KG1 (cell line): ENCODE measurements around the gene GCNA.
"Not testable (repeated sequence)": the region's sequence is repeated elsewhere in the genome, so short reads cannot be mapped to it uniquely, and the experiment has no call there.

ENCODE experiments used
- DNase-seq: peaks from one replicate; lab custom pipeline; 2025; lab: John Stamatoyannopoulos, UW

Gene GCNA

DNA sequence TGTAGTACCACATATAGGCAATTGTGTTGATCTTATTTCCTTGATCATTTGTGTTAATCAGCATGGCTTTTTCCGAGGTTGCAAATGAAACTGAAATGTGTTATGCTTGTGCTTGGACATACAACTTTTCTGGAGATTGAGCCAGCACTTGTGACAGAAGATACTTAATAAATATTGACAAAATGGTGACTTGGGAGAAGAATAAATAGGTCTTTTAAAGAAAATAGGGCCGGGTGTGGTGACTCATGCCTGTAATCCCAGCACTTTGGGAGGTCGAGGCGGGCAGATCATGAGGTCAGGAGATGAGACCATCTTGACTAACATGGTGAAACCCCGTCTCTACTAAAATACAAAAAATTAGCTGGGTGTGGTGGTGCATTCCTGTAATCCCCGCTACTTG is 18.5 kb upstream of the GCNA start:
- not testable (repeated sequence) for DNase-seq

DNA sequence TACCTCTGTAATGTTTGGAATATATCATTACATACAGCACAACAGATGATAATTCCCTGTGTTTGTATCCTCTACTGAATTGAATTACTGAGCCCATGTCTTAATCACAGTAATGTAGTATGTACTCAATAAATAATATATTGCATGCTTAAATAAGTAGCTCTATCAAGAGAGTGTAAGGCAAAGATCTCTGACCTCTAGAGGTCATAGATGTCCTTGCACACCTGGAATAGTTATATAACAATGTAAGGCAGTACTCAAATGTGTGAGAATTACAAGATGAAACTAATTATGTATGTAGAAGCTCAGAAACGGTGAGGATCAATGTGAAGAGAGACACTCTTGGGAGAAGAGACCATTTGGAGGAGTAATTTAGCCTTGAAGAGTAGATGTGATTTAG is 14.3 kb upstream of the GCNA start:
- no peak for DNase-seq

DNA sequence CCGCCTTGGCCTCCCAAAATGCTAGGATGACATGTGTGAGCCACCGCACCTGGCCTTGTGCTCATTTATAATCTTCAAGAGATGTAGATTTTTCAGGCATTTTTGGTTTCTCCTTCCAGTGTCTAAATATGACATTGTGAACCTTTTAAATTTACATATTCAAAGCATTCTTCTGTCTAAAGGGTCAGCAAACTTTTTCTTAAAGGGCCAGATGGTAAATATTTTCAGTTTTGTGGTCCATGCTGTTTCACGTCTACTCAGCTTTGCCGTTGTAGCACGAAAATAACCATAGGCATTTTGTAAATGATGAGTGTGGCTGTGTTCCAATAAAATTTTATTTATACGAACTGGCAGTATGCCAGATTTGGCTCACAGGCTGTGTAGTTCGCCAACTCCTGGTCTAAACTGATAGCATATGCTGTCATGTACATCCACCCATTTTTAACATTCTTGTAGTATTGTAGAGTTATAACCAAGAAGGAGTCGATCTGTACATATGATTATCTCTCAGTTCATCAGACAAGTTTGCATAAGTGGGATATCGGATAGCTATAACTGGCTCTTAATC is 12.7 kb upstream of the GCNA start:
- DNase-seq: no peak

DNA sequence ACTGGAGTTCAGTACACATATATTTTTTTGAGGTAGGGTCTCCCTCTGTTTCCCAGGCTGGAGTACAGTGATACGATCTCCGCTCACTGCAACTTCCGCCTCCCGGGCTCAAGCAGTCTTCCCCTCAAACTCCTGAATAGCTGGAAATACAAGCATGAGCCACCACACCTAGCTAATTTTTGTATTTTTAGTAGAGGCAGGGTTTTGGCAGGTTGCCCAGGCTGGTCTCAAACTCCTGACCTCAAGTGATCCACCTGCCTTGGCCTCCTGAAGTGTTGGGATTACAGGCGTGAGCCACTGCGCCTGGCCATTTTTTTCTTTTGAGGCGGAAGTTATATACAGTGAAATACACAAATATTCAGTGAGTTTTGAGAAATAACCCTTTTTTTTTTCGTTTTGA is 6.8 kb upstream of the GCNA start:
- not testable (repeated sequence) for DNase-seq

DNA sequence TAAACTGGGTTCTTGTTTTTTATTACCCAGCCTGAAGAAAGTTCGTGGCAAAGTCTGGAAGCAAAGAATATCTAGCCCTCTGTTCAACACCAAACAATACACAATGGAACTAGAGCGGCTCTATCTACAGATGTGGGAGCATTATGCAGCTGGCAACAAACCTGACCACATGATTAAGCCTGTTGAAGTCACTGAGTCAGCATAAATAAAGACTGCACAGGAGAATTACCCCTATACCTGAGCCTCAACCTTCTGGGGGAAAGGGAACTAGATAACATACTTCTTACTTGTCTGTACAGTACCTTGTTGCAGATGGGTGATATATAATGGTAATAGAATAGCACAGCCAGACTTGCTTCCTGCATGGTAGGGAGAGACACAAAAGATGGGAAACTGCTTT is 4.6 kb upstream of the GCNA start:
- no peak for DNase-seq

DNA sequence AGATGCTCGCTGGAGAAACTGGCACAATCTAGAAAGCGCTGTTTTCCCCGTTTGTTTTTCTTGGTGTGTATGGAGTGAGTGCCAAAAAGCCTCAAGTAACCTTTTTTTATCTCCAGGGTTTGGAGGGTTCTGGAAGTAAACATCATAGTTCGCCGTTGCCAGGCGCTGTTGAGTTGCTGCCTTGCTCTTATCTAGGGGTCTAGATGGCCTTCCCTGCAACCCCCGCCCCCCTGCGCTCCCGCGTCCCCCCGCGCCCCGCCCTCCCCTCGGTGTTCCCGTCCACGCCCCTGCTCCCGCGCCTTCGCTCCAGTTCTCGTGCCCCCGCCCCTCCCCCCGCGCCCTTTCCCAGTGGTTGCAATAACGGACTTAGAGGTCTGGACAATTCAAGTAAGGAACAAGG is 555 bp upstream of the GCNA start:
- DNase-seq: no peak

DNA sequence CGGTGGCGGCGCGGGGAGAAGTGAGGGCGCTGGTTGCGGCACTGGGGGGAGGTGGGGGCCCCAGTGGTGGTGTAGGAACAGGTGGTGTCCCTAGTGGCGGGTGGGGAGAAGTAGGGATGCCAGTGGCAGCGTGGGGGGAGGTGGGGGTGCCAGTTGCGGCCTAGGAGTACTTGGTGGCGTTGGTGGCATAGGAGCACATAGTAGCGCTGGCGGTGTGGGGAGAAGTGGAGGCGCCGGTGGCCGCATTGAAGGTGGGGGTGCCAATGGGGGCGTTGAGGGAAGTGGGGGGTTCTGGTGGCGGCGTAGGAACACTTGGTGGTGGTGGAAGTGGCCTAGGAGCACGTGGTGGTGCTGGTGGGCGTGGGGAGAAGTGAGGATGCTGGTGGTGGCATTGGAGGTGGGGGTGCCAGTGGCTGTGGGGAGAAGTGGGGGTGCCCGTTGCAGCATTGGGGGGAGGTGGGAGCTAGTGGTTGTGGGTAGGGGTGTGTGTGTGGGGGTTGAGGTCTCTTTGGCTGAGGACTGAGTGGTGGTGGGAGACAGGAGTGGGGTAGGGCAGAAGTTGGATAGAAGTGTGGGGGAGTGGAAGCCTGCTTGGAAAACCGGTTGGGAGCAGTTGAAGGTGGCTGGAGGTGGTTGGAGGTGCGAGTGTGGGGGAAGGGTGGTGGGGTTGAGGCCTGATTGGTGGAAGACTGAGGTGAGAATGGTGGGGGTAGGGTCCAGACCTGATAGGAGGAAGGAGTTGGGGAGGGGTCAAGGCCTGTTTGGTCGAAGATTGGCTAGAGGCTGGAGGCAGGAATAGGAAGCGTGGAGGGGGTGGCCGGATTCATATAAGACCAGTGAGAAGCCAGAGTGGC is 1.1 kb downstream of the GCNA start:
- no peak for DNase-seq

DNA sequence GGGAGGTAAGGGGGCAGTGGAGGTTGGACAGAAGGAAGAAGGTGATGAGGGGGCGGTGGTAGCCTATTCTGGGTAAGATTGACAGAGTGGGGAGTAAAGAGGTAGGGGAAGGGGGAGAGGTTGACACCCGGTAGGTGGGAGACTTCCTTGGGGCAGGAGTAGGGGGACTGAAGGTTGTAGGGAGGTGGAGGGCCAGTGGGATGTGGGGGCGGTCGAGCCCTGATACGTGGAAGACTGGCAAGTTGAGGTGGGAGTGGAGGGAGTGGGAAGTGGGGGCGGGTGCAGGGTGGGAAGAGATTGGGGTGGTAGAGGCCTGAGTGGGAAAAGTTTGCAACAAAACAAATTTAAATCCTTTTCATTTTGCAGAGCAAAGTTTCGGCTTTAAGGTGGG is 1.7 kb downstream of the GCNA start:
- DNase-seq: no peak

DNA sequence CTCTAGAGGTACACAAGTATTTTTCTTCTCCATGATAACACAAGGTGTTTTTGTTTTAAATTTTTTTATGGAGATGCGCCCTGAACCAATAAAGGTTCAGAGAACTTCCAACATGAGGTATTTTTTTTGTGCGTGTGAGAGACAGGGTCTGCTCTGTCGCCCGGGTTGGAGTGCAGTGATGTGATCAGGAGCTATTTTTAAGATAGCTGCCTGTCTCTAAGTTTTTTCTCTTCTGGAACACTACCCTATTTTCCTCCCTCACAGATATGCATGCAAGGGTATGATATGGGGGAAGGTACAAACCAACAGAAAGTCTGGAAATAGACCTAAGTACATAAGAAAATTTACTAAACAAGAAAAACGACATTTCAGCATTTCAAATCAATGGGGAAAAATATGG is 3.0 kb downstream of the GCNA start:
- no peak for DNase-seq

DNA sequence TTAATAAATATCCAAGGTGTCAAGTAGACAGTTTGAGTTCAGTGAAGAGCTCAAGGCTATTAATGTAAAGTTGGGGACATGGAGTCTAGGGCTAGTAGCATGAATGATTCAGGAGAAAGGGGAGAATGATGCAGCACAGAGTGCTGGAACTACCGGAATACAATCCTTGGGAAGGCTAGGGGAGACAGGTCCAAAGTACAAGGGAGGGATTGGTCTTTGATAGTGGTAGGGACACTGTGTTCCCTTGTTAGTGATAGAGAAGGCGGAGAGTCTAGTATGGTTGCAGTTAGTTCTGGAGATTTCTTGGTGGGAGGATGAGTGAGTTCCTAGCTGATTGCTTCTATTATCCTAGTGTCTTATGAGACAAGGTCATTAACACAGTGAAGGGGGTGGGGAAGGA is 8.7 kb downstream of the GCNA start:
- no peak for DNase-seq

DNA sequence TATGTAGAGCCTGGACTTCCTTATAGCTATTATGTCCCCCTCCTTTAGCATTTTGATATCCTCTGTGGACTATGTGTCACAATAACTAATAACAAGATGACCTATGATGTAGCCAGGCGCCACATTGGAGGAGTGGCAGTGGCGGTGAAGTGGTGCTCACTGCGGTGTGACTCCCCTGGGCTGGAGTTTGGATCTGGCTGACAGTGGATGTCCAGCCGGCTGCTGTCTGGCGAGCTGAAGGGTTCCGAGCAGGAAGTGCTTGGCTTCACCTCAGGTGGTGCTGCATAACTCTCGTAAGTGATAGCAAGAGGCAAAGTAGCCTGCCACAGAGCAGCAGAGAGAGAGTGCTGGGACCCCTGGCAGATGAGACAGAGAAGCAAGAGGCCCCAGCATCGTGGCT is 15.0 kb downstream of the GCNA start:
- DNase-seq: not testable (repeated sequence)

DNA sequence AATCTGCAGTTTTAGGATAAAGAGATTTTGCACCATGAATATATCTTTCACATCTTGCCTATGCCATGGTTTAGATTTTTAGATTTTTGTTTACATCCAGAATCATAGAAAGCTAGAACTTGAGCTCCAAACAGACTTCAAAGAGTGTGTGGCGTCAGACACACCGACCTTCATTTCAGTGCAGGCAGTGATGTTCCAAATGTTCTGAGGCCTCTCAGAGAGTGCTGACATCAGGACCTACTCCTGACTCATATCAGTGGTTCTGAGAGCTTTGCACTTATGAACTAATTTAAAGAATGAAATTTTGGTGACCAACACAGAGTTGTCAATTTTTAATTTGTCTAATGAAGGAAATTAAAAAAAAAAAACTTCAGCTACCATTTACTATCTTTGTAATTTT is 21.7 kb downstream of the GCNA start:
- DNase-seq: no peak

DNA sequence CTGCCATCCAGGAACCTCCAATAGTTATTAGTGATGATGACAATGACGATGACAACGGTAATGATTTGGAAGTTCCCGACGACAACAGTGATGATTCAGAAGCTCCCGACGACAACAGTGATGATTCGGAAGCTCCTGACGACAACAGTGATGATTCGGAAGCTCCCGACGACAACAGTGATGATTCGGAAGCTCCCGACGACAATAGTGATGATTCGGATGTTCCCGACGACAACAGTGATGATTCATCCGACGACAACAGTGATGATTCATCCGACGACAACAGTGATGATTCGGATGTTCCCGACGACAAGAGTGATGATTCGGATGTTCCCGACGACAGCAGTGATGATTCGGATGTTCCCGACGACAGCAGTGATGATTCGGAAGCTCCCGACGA is 25.4 kb downstream of the GCNA start:
- no peak for DNase-seq

DNA sequence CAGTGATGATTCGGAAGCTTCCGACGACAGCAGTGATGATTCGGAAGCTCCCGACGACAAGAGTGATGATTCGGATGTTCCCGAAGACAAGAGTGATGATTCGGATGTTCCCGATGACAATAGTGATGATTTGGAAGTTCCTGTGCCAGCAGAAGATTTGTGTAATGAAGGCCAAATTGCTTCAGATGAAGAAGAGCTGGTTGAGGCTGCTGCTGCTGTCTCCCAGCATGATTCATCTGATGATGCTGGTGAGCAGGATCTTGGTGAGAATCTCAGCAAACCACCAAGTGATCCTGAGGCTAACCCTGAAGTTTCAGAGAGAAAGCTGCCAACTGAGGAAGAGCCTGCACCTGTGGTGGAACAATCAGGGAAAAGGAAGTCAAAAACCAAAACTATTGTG is 25.9 kb downstream of the GCNA start:
- no peak for DNase-seq

DNA sequence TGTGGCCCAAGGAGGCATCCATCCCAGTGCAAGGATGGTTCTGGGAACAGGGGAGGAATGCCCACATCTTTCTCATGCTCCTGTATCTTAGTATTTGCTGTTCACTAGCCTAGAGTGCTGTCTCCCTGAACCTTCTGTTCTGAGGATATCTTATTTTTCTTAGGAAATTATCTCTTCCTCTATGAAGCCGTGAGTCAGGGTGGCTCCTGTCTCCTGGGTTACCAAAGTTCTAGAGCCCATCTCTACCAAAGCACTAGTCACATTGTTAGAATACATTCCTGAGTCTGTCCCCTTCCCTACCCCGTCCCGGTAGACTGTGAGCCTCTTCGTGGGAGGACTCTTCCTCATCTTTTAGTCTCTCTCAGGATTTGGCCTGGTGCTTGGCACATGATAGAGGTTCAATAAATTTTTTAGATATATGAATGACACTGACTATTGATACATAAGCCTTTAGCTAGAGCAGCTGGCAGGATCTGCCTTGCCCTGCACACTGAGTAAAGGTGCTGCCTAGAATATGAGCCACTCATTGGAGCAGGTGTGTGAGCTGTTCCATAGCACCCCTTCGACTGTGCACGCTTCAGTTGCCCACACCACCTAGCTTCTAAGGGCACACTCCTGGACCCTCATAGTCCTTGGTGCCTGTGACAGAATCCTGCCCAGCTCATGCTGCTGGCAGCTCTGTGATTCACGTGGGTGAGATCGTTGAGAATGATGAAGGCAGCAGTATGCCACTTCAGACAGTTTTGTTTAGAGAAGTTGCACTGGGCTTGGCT is 26.7 kb downstream of the GCNA start:
- DNase-seq: no peak

DNA sequence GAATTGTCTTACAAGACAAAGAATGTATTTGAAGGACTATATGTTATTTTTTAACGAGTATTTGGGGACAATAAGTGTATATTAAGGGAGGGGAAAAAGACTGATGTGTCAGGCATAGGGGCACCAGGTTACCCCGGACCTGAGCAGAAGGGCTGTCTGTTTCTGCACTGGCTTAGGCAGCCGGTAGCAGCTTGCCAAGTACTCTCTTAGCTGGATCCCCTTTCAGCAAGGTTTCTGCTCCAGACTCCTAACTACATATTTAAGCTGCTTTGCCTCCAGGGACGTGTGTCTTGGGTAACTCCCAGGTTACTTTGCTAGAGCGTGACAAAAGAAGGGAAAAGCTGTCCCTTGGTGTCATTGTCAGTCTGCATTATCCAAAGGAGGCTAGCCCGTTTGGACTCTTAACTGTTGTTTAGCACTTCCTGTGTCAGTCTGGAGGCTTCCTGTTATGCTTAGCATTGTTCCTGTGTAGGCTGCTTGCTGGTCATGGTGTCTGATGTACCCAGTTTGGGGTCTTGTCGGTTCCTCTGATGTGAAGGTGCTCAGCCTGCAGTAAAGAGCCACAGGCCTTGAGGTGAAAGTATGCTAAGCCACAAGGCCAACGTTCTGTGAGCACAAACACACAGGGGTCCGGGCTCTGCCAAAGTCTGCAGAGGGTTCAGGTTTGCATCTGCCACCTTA is 28.4 kb downstream of the GCNA start:
- DNase-seq: no peak

DNA sequence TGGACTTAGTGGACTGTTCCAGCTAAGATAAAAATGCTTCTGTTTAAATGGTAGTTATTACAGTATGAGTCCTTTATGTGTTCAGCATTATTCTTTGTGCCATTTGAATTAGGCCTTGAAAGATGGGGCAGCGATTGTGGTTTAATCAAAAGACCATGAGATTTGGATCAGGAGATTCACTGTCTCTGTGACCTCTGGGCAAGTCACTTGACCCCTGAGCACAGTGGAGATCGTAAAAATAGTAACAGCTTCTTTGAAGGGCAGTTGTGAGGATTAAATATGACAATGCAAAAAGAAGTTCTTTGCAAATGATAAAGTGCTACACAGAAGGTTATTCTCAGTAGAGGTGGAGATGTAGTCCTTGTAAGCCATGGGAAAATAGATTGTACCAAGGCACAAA is 29.3 kb downstream of the GCNA start:
- no peak for DNase-seq

DNA sequence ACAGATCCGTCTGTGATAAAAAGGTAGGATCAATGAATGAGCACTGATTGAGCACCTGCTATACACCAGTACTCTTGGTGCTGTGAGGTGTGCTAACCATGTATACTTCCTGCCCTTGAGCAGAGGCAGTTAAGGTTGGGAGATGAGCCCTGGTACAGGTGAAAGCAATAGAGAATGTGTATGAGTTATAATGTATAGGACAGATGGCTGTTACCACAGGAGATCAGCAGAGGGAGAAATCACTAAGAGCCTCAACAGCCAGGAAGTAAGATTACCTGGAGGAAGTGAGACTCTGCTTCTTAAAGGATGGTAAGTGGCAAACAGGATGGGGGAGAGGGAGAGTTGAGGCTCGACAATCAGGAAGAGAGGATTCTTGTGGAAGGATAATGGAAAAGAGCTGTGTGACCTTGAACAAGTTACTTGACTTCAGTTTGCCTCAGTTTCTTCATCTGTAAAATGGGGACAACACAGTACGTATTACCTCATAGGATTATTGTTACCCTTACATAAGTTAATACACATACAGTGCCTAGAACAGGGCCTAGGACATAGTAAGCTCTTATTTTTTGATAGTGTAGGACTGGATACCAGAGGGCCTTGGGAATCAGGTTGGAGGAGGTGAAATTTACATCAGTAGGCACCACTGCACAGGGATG is 31.0 kb downstream of the GCNA start:
- DNase-seq: no peak

DNA sequence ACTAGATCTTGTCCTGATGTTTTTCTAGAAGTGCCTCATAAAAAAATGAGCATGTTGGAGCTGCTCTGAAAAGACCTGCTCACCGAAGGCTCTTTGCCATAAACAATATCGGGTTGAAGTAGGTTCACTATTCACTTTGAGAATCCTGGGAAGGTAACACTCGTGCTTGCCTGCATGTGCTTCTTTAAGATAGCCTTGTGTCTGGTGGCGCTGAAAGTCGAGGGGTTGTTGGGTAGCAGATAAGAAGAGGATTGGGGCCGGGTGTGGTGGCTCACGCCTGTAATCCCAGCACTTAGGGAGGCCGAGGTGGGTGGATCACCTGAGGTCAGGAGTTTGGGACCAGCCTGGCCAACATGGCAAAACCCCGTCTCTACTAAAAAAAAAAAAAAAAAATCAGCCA is 33.5 kb downstream of the GCNA start:
- not testable (repeated sequence) for DNase-seq

DNA sequence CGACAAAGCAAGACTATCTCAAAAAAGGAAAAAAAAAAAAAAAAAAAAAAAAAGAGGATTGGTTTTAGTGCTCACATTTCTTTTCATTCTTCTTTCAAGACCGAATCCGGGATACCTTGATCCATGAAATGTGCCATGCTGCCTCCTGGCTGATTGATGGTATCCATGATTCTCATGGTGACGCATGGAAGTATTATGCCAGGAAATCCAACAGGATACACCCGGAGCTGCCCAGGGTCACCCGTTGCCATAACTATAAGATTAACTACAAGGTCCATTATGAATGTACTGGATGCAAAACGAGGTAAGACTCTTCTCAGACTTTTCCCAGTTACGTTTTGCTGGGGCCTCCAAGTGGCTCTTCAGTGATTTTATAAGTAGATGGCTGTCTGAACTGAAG is 34.0 kb downstream of the GCNA start:
- no peak for DNase-seq

DNA sequence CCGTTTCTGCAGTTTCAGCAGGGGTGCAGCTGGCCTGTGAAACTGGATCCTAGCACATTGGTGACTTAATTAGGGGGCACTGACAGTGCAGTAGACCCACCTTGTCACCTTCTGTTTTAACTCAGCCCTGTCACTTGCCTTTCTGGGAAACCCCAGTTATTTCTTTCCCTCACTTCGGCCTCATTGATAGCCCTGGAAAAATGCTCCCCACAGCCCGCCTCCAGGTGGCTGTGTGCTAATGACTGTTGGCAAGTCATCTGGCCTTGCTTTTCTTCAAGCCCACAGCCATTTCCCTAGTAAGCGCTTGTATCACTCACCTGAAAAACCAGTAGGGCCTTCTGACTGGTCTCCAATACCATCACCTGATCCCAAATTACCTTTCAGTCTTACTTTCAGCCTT is 36.8 kb downstream of the GCNA start:
- no peak for DNase-seq

DNA sequence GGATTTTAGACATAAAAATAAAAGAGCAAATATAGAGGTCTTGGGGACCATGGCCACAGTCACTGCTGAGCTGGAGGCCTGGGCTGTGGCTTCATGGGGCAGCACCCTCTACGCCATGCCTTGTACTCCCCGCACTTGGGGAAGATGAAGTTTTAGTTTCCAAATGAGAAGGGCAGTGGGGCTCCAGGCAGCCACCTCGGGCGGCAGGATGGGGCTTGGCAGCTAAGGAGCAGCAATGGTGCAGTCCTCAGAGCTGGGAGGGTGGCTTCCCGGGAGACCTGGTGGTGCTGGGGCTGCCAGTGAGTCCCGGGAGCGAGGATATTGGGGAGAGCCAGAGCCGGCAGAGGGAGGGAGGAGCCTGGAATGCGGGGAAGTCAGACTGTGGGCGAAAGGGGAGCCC is 37.7 kb downstream of the GCNA start:
- no peak for DNase-seq
